GM19035 (cell line): Measurements from ENCODE around the gene SLC25A23.

Source experiments
- ATAC-seq: cut with Tn5 transposase; IDR thresholded peaks from one replicate; pipeline ENCODE4 v1.9.1; 2021; ENCODE audit not compliant: unreplicated experiment

Gene SLC25A23

DNA sequence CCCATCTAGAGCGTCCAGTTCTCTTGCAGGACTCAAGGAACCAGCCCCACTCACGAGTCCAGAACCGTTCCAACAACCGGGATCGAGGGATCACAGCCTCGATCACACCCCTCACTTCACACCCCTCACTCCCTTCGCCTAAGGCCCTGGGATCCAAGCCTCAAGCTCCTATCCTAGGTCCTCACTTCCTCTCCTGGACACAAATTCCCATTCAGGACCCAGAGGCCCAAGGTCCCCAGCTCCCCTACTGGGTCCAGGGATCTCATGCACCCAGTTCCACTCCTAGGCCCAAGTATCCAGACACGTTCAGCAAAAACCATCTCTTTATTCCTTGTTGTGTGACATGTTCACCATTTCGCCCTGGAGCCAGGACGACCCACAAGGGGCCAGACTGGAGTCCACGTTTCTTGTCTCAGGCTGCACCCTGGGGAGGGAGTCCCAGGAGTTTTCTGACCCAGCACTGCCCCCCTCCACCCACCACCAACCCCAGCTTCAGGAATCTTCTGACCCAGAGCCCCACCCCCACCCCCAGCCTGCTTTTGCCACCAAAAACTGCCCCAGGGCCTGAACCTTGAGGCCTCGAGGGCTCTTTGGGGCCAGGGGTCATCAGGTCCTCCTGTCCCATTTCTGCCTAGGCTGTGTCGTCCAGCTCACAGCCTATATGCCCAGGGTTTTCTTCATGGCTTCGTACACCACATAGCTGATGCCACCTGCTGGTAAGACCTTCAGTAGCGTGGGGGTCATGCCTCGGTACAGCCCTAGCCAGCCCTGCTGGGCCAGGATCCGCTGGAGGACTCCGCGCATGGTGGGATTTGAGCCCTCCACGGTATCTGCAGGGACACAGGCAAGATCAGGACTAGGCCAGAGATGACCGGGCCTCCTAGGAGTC lies 33.6 kb downstream of the SLC25A23 start:
- no peak for ATAC-seq

- peak; percentile 89 for ATAC-seq
Measured at GRCh38 chr19:6424939-6425731, 34.5 kb downstream of the SLC25A23 start.

GRCh38 chr19:6424195-6424938 lies 35.2 kb downstream of the SLC25A23 start, which contains the start of gene KHSRP:
Gene KHSRP (minus strand): TSS chr19:6424811. CDS start chr19:6424701, 110 bp downstream.
- ATAC-seq = no peak

DNA sequence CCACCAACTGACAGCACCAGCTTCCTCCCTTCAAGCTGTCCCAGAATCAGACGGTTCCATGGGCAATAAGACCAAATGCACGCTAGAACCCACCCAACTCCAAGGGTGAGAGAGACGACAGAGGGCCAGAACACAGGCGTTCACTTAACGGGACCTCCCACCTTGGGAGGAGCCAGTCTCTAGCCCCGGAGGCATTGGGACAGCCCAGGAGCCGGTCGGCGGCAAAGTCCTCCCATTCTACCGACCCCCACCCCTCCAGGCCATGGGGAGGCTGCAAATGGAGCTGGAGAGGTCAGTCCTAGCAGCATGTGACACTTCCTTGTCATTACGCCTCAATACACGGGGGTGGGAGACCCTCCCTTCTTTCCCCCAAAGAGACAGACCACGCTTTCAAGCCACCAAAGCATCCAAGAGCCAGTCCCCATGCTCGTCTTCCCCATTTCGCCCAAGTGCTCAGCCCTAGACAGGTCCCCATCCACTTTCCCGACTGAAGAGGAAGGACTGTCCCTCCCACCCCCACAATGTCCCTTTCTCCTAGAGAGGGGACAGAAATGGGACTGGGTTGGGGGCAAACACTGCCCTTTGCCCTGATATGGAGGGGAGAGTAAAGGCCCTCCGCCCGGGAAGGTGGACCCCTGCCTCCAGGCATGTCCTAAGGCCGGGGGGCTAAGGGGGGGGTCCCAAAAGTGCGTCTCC lies 35.9 kb downstream of the SLC25A23 start:
- no peak for ATAC-seq

DNA sequence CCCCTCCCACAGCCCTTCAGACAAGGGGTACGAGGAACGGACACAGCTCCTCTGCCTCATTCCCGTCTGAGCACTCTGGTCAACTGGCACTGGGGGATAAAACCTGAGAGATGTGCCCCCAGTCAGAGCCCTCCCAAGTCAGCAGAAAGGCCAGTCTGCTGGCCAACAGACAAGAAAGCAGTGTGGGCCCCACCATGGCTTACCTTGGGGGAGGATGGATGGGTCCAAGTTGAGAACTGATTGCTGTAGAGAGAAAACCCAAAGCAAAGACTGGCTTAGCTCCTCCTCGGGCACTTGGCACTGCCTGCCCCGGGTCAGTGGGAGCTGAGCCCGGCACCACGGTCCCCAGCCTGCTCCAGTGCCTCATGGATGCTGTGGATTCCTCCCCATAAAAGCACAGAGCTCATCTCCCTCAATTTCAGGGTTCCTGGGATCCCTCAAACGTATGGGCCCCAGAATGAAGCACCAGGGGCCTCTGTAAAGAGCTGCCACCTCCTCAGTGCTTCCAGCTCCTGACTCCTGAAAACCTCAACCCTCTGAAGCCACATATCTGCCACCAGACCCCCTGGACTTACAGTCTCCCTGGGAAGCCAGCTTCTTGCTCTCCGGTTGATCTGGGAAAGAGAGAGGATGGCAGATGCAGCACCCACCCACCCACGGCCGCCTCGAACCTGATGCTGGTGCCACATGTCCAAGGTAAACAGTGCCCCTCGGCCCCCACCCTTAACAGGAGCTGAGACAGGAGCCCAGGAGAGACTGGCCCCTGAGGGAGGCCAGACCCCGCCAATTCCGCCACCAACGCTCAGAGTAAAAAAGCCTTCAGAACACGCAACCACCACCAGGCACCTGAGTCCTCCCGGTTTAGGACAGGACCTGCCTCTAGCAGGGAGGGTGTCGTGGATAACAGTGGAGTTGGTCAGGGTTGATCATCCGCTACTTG lies 38.2 kb downstream of the SLC25A23 start:
- ATAC-seq = no peak

- ATAC-seq = no peak
Measured at GRCh38 chr19:6418562-6418932, 41.0 kb downstream of the SLC25A23 start.

DNA sequence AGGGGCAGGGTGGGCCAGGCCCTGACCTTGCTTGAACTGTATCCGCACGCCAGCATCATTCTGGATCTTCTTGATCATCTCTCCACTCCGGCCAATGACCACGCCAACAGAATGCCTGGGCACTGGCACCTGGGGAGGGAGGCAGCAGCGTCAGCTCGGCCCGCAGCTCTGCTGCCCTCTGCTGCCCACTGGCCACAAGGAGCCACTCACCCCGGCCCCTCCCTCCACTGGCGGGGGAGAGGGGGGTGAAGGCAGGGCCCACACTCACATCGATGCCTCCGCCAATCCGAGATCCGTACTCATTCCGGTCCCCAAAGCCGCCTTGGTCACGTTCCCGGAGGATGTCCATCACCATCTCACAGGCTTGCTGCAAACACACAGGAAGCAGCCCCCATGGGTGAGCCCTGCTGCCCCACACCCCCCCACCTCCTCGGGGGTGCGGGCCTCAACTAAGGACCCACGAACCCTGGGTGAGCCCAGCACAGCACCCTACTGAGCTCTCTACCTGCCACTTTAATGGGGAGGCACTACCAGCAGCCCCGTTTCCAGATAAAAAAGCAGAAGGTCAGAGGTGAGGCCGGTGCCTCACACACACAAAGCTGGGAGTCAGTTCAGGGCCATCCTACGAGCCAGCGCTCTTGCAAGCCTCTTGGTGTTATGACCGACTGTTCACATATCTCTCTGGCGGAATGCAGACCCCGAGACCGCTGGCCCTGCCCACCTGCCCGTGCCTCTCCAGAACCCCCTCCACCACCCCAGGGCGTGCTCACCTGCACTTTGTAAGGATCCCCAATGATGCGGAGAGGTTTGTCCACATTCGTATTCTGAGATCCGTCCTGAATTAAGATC lies 41.7 kb downstream of the SLC25A23 start:
- no peak for ATAC-seq

- ATAC-seq = no peak
Measured at GRCh38 chr19:6416658-6417405, 42.8 kb downstream of the SLC25A23 start.

DNA sequence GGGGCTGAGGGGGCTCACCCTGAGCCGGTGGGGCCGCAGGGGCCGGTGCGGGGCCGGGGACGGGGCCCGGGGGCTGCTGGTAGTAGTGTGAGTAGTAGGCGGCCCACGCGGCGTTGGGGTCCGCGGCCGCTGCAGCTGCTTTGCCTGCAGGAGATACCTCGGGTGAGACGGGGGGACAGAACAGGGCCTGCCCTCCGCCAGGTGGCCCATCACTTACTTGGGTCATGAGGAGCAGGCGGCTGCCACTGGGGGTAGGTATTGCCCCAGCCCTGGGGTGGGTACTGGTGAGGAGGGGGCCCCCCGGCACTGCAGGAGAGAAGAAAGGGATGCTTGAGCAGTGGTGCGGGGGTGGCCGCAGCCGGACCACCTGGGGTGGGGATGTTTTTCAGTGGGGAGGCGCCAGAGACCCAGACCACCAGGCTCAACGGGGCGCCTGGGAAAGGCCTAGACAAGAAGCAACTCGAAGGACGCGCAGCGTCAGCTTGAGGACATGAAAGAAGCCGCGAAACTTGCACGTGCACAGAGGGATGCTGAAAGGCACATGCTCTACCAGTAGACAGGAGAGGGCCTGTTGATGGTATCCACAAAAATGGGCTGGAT lies 43.9 kb downstream of the SLC25A23 start:
- no peak for ATAC-seq

DNA sequence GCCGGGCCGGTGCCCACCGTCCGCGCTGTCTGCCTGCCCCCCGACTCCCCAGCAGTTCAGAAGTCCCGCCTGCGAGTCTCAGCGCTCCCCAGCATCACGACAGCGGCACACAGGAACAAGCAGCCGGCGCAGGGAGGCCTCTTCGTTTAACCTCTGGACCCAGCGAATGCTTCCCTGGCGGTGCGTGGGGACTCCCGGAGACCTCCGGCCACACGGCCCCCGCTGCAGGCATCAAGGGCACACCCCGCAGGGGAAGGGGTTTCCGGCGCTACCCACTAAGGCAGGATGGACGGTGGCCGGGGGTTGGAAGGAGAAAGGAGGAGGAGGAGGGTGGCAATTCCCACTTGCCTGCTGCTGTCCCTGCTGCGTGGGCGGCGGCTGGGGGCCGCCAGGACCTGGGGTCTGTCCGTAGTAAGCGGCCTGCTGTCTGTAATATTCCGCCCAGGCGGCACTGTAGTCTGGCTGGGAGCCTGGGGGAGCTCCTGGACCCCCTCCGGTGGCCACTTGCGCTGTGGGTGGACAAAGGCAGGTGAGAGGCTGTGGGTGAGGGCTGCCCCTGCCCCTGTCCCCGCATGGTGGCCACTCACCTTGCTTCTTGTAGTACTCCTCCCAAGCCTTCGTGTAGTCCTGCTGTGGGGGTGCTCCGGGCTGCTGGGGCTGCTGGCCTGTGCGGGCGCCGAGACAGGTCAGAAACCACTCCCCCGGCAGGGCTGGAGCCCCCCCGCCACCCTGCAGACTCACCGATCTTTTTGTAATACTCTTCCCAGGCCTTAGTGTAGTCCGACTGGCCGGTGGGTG lies 44.6 kb downstream of the SLC25A23 start:
- ATAC-seq = no peak

GRCh38 chr19:6413721-6414643 lies 45.6 kb downstream of the SLC25A23 start:
- no peak for ATAC-seq

- no peak for ATAC-seq
Measured at GRCh38 chr19:6413291-6413690, 46.3 kb downstream of the SLC25A23 start.

DNA sequence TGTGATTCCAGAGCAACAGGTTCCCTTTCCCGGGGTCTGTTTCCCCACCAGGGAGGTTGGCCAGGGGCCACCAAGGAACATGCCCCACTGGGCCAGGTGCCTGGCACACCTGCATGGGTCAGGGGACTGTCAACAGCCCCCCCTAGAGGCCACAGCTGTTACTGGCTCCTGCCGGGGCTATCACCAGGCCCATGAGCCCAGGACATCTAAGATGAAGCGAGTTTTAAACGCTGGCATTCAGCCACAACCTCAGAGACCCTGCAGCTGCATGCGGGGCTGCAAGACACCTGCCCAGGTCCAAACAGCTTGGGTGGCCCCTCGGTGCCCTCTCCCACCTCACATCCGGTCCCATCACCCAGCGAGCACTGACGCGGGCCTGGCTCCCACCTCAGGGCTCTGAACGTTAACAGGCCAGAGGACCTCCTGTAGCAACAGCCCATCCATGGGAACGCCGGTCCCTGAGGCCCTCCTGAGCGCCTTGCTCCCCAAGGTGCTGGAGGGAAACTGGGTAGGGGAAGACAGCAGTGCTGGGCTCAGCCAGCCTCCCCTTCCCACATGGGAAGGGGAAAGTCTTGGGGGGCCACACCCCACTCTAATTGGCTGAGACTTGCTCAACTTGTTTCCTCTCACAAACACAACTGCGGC lies 47.0 kb downstream of the SLC25A23 start:
- no peak for ATAC-seq

GRCh38 chr19:6412061-6412446 lies 47.5 kb downstream of the SLC25A23 start:
- ATAC-seq = no peak

DNA sequence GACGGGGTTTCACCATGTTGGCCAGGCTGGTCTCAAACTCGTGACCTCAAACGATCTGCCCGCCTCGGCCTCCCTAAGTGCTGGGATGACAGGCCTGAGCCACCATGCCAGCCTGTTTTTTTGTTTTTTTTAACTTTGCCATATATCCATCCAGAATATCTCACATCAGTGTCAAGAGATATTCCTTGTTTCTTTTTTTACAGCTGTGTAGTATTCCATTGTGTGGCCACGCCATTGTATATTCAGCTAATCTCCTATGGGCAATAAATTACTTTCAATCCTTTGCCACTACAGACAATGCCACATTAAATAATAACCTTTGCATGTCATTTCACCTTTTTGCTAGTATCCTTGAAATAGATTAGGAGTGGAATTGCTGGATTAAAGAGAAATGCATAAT lies 50.2 kb downstream of the SLC25A23 start:
- no peak for ATAC-seq
